Measurements from ENCODE around the gene PLAC9.

The PLAC9 gene

DNA sequence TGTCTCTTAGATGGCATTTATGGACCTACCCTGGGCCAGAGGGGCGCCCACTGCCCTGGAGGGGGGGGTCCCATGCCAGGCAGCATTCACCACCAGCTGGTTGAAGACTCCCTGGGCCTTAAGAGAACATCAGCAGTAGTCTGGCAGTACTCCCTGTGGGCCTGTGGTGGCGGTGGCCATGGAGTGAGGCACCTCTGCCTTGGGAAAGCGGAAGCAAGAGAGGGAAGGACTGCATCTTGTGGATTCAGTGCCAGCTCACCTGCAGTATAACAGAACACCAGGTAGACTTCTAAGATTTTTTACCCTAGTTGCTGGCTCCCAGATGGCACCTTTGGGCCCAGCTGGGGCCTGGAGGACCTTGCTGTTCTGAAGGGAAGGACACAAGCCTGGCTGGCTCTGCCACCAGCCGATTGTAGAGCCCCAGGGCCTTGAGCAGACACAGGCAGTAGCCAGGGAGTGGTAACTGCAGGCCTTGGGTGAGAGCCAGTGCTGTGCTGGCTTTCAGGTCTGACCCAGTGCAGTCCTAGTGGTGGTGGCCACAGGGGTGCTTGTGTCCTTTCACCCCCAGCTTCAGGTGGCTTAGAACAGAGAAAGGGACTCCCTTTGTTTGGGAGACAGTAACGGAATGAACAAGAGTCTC is 15.8 kb downstream of the PLAC9 start:
- no peak for DNase-seq (ENCODE audit: low read depth in 2 of 2)
- TF ChIP-seq, protein P1, sequence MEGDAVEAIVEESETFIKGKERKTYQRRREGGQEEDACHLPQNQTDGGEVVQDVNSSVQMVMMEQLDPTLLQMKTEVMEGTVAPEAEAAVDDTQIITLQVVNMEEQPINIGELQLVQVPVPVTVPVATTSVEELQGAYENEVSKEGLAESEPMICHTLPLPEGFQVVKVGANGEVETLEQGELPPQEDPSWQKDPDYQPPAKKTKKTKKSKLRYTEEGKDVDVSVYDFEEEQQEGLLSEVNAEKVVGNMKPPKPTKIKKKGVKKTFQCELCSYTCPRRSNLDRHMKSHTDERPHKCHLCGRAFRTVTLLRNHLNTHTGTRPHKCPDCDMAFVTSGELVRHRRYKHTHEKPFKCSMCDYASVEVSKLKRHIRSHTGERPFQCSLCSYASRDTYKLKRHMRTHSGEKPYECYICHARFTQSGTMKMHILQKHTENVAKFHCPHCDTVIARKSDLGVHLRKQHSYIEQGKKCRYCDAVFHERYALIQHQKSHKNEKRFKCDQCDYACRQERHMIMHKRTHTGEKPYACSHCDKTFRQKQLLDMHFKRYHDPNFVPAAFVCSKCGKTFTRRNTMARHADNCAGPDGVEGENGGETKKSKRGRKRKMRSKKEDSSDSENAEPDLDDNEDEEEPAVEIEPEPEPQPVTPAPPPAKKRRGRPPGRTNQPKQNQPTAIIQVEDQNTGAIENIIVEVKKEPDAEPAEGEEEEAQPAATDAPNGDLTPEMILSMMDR (IDR thresholded peaks at IDR 0.05; ENCODE audit: low read depth, low read length) = no peak
- no peak overlapping the region for H3K4me3 ChIP-seq (replicated peaks in 1 of 2; ENCODE audit: low read depth in 2 of 2, low read length in 2 of 2)

DNA sequence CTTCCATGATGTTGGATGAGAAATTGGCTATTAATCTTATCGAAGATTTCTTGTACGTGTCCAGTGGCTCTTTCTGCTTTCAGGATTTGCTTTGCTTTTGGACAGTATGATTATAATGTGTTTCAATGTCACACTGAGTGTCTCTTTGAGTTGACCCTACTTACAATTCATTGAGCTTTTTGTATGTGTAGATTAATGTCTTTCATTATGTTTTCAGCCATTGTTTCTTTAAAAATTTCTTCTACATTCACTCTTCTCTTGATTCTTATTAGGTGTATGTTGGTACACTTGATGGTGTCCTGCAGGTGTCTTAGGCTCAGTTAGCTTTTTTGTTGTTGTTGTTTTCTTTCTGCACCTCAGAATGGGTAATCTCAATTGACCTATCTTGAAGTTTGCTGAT is 16.6 kb downstream of the PLAC9 start:
- TF ChIP-seq, protein P1 (IDR thresholded peaks at IDR 0.05; ENCODE audit: low read depth, low read length) = no peak
- DNase-seq (ENCODE audit: low read depth in 2 of 2) = no peak
- H3K4me3 ChIP-seq (replicated peaks in 1 of 2; ENCODE audit: low read depth in 2 of 2, low read length in 2 of 2) = no peak overlapping the region

DNA sequence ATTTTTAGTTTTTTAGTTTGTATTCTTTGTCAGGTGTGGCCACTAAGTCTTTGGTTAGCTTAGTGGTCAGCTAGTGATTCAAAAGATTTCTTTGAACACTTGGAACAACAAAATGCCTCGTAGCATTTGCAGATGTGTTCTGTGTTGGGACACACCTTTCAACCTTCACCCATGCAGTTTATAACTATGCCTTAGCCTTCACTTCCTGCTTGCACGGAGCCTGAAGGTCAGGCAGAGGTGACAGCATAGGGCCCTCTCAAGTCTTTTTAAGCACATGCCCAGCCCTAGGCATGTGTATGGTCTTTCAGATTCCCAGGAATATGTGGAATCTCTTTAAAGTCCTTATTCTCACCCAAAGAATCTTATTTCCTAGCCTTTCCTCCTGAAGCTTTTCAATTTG is 17.6 kb downstream of the PLAC9 start:
- H3K4me3 ChIP-seq (replicated peaks in 1 of 2; ENCODE audit: low read depth in 2 of 2, low read length in 2 of 2) = no peak overlapping the region
- TF ChIP-seq, protein P1 (IDR thresholded peaks at IDR 0.05; ENCODE audit: low read depth, low read length) = no peak
- no peak for DNase-seq (ENCODE audit: low read depth in 2 of 2)

DNA sequence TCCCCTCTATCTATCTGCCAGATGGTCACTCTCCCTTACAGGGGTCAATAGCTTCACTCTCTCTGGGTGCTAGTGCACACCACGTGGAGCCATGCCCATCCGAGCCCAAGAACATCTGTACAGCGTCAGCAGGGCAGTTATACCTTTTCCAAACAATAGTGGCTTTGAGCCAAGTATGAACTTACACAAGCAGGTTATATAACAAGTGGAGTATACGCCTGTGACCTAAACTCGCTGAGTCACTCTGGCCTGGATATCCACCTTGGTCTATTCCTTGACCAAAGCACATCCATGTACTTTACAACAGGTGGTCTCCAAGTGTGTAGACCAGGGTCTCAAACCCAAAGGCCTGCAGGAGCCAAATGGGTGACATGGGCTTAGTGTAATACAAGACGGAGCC is 20.3 kb downstream of the PLAC9 start:
- no peak for DNase-seq (ENCODE audit: low read depth in 2 of 2)
- TF ChIP-seq, protein P1 (IDR thresholded peaks at IDR 0.05; ENCODE audit: low read depth, low read length) = no peak
- no peak overlapping the region for H3K4me3 ChIP-seq (replicated peaks in 1 of 2; ENCODE audit: low read depth in 2 of 2, low read length in 2 of 2)

DNA sequence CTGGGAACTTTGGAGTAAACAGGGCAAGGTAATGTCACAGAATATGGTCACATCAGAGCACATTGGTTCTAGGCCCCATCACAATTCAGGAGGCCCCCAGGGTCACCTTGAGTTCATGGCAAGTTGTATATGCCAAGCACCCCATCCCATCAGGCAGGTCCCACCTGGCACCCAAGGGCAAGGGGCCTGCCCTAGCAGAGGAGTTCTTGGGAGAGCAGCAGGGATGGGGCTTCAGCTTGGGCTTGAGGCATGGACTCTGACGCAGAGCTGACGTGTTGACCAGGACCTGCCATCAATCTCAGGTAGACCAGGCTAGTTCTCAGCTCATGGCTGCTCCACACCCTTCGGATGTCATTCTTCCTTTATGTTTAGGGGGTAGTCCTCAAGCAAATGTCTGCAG is 20.9 kb downstream of the PLAC9 start:
- H3K4me3 ChIP-seq (replicated peaks in 1 of 2; ENCODE audit: low read depth in 2 of 2, low read length in 2 of 2) = no peak overlapping the region
- TF ChIP-seq, protein P1 (IDR thresholded peaks at IDR 0.05; ENCODE audit: low read depth, low read length) = no peak
- no peak for DNase-seq (ENCODE audit: low read depth in 2 of 2)

DNA sequence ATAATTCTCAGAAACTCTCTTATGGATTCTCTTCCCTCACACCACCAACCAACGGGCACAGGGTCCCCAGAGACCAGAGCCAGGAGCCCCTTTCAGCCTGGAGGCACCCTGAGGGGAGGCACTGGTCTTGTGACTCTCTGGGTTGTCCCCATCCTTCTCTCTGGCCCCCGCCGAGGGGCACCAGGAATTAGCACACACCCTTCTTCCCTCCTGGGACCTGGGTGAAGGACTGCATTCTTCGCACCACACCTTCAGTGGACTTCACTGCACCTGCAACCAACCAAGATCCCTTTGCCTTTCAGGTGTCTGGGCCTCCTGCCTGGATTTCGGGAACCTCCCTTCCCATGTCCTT is 22.1 kb downstream of the PLAC9 start:
- no peak overlapping the region for H3K4me3 ChIP-seq (replicated peaks in 1 of 2; ENCODE audit: low read depth in 2 of 2, low read length in 2 of 2)
- no peak for DNase-seq (ENCODE audit: low read depth in 2 of 2)
- TF ChIP-seq, protein P1 (IDR thresholded peaks at IDR 0.05; ENCODE audit: low read depth, low read length) = no peak
